ENCODE measurements around the gene F2RL3.

GRCh38 chr19:16846901-16847300, 41.9 kb upstream of the F2RL3 start:
- TF ChIP-seq CTCF (IDR thresholded peaks at IDR 0.05) (no peak), POLR2A (IDR thresholded peaks at IDR 0.05) (no peak), EP300 (IDR thresholded peaks at IDR 0.05) (no peak)

Data from tibial nerve (tissue), 4 donors.